ENCODE data around the gene USP14.

The USP14 gene

GRCh38 chr18:199214-199613 is 40.9 kb downstream of the USP14 start:
- CTCF ChIA-PET, result no interaction called here
- no peak overlapping the region for H3K27ac ChIP-seq
- DNase-seq (ENCODE audit: low spot score), result no peak
- POLR2A ChIA-PET (ENCODE audit: low non-redundant PET), result no interaction called here
- no peak for TF ChIP-seq CTCF (conservative IDR thresholded peaks at IDR 0.05; ENCODE audit: low read depth)

GRCh38 chr18:199768-200167 is 41.4 kb downstream of the USP14 start:
- no peak for TF ChIP-seq CTCF (conservative IDR thresholded peaks at IDR 0.05; ENCODE audit: low read depth)
- ChIA-PET CTCF (interaction anchor here (0.7 kb wide), 1 partner anchor 14 kb away, joined by 3 read pairs; no protein-coding TSS in a partner anchor), POLR2A (ENCODE audit: low non-redundant PET) (no interaction called here)

GRCh38 chr18:210075-210474 is 51.7 kb downstream of the USP14 start:
- ChIA-PET CTCF (no interaction called here), POLR2A (ENCODE audit: low non-redundant PET) (no interaction called here)
- DNase-seq (ENCODE audit: low spot score), result no peak
- no peak for TF ChIP-seq CTCF (conservative IDR thresholded peaks at IDR 0.05; ENCODE audit: low read depth)
- no peak overlapping the region for H3K27ac ChIP-seq

More at GRCh38 chr18:199768-200167, 41.4 kb downstream of the USP14 start:
- no peak overlapping the region for H3K27ac ChIP-seq
- DNase-seq (ENCODE audit: low spot score), result no peak

GRCh38 chr18:210733-211132 is 52.4 kb downstream of the USP14 start:
- no peak for DNase-seq (ENCODE audit: low spot score)
- no peak overlapping the region for H3K27ac ChIP-seq
- POLR2A ChIA-PET (ENCODE audit: low non-redundant PET), result no interaction called here
- TF ChIP-seq CTCF (conservative IDR thresholded peaks at IDR 0.05; ENCODE audit: low read depth), result no peak
- CTCF ChIA-PET, result no interaction called here

GRCh38 chr18:211582-211981 is 53.2 kb downstream of the USP14 start:
- no peak overlapping the region for H3K27ac ChIP-seq
- no peak for DNase-seq (ENCODE audit: low spot score)
- no peak for TF ChIP-seq CTCF (conservative IDR thresholded peaks at IDR 0.05; ENCODE audit: low read depth)
- ChIA-PET POLR2A (ENCODE audit: low non-redundant PET) (no interaction called here), CTCF (no interaction called here)

- POLR2A ChIA-PET (ENCODE audit: low non-redundant PET), result no interaction called here
- DNase-seq (ENCODE audit: low spot score), result no peak
- CTCF ChIA-PET, result no interaction called here
- no peak overlapping the region for H3K27ac ChIP-seq
- TF ChIP-seq CTCF (conservative IDR thresholded peaks at IDR 0.05; ENCODE audit: low read depth), result no peak
Observed at GRCh38 chr18:212780-213179, 54.4 kb downstream of the USP14 start.

- H3K27ac ChIP-seq, result no peak overlapping the region
- ChIA-PET CTCF (no interaction called here), POLR2A (ENCODE audit: low non-redundant PET) (no interaction called here)
- DNase-seq (ENCODE audit: low spot score), result no peak
- no peak for TF ChIP-seq CTCF (conservative IDR thresholded peaks at IDR 0.05; ENCODE audit: low read depth)
Observed at GRCh38 chr18:213505-213904, 55.1 kb downstream of the USP14 start.

Measured in RWPE1 (cell line).